ENCODE measurements around the gene PCSK5.

DNA sequence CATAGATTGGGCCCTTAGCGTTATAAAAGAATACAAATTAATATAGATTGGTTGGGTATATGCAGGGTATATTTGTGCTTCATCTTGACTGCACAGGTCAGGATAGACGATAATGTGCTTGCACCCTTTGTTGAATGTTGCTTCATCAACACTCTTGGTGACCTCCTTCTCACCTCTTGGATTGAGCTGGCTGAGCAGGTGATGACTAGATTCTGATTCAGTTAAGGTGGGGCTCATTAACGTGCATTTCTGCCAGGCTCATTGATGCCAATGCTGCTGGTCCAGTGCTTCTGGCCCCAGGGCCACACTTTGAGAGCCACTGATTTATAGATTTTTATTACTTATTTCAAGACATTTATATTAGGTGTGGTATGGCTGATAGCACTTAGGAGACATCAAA lies 27.7 kb downstream of the PCSK5 start:
- TF ChIP-seq, protein P1, sequence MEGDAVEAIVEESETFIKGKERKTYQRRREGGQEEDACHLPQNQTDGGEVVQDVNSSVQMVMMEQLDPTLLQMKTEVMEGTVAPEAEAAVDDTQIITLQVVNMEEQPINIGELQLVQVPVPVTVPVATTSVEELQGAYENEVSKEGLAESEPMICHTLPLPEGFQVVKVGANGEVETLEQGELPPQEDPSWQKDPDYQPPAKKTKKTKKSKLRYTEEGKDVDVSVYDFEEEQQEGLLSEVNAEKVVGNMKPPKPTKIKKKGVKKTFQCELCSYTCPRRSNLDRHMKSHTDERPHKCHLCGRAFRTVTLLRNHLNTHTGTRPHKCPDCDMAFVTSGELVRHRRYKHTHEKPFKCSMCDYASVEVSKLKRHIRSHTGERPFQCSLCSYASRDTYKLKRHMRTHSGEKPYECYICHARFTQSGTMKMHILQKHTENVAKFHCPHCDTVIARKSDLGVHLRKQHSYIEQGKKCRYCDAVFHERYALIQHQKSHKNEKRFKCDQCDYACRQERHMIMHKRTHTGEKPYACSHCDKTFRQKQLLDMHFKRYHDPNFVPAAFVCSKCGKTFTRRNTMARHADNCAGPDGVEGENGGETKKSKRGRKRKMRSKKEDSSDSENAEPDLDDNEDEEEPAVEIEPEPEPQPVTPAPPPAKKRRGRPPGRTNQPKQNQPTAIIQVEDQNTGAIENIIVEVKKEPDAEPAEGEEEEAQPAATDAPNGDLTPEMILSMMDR (optimal IDR thresholded peaks at IDR 0.05 in 1 of 3, IDR thresholded peaks at IDR 0.05 in 1 of 3, conservative IDR thresholded peaks at IDR 0.05 in 1 of 3; ENCODE audit: extremely low read depth in 1 of 3, insufficient read depth in 2 of 3, low read length in 3 of 3): no peak
- TF ChIP-seq EZH2 (IDR thresholded peaks at IDR 0.05; ENCODE audit: low read length): no peak
